CD14-positive monocyte (primary cell): ENCODE data around the gene RGS9. TPM values are rescaled to one million over a fixed set of nuclear protein-coding genes. Genes with fewer than 3 reads are reported as not detected.
"Not testable (repeated sequence)": the region's sequence is repeated elsewhere in the genome, so short reads cannot be mapped to it uniquely, and the experiment has no call there.

Source experiments
- DNase-seq, 3 donors: peaks; one replicate each; pipeline ENCODE4 v3.0.0-alpha.2; 2011 to 2022
- H2AFZ ChIP-seq: 2 replicates; pipeline ENCODE4 v1.6.0; 2012; ENCODE audit warnings: mild to moderate bottlenecking, low read depth, low read length, inconsistent platforms; ENCODE audit not compliant: insufficient read depth, poor library complexity, severe bottlenecking
- H3K27ac ChIP-seq, 2 donors: 1 replicate in 1 of 2; 2 replicates in 1 of 2; pipeline ENCODE4 v1.5.1; 2012 to 2013; ENCODE audit warnings: low read length in 2 of 2, control low read depth in 1 of 2, inconsistent platforms in 1 of 2, low read depth in 1 of 2, mild to moderate bottlenecking in 1 of 2
- H3K27me3 ChIP-seq, 2 donors: one replicate each; pipeline versions ENCODE4 v1.6.0 to v1.6.1; 2011 to 2013; ENCODE audit warnings: low read length in 2 of 2; ENCODE audit not compliant: control insufficient read depth in 2 of 2, insufficient read depth in 2 of 2
- H3K36me3 ChIP-seq, 2 donors: replicated peaks in 1 of 2; 1 replicate in 1 of 2; 2 replicates in 1 of 2; pipeline versions ENCODE4 v1.5.1 to v1.6.1; 2012 to 2013; ENCODE audit warnings: low read length in 2 of 2, control low read depth in 1 of 2, inconsistent platforms in 1 of 2, mild to moderate bottlenecking in 1 of 2; ENCODE audit not compliant: insufficient read depth in 2 of 2, control insufficient read depth in 1 of 2
- H3K4me1 ChIP-seq, 2 donors: 1 replicate in 1 of 2; 2 replicates in 1 of 2; pipeline versions ENCODE4 v1.5.1 to v1.6.1; 2012 to 2013; ENCODE audit warnings: low read length in 2 of 2, control low read depth in 1 of 2, inconsistent platforms in 1 of 2, mild to moderate bottlenecking in 1 of 2, moderate library complexity in 1 of 2; ENCODE audit not compliant: insufficient read depth in 2 of 2, control insufficient read depth in 1 of 2
- H3K4me2 ChIP-seq: replicated peaks from 2 replicates; pipeline ENCODE3; 2012; ENCODE audit warnings: low read length, moderate library complexity, mild to moderate bottlenecking; ENCODE audit not compliant: poor library complexity, severe bottlenecking; ENCODE audit errors: extremely low read depth
- H3K4me3 ChIP-seq, 3 experiments: fragments of 200-600 bp in 1 of 3; sonication (generic) in 1 of 3; replicated peaks in 1 of 3; 1 replicate in 2 of 3; 2 replicates in 1 of 3; pipeline ENCODE4 v1.5.1; 2011 to 2013; ENCODE audit warnings: low read length in 3 of 3, mild to moderate bottlenecking in 3 of 3, control low read depth in 2 of 3, low read depth in 2 of 3, inconsistent platforms in 1 of 3, moderate library complexity in 1 of 3
- H3K79me2 ChIP-seq: 2 replicates; pipeline ENCODE4 v1.6.0; 2012; ENCODE audit warnings: mild to moderate bottlenecking, control low read depth, inconsistent platforms, low read length, moderate library complexity; ENCODE audit not compliant: insufficient read depth
- H3K9ac ChIP-seq: 2 replicates; pipeline ENCODE4 v1.6.0; 2017; ENCODE audit warnings: low read length, mild to moderate bottlenecking; ENCODE audit not compliant: insufficient read depth, poor library complexity, severe bottlenecking
- H3K9me3 ChIP-seq, 2 donors: replicated peaks in 1 of 2; 1 replicate in 1 of 2; 2 replicates in 1 of 2; pipeline versions ENCODE4 v1.5.1 to v1.6.1; 2012 to 2013; ENCODE audit warnings: low read length in 2 of 2, control low read depth in 1 of 2; ENCODE audit not compliant: control insufficient read depth in 1 of 2, insufficient read depth in 1 of 2
- H4K20me1 ChIP-seq: 2 replicates; pipeline ENCODE4 v1.6.0; 2012; ENCODE audit warnings: mild to moderate bottlenecking, low read length, control low read depth, moderate library complexity; ENCODE audit not compliant: insufficient read depth
- H3K27ac Mint-ChIP-seq, 7 donors: one replicate each; pipeline ENCODE4 v1.8.0; 2020; ENCODE audit warnings: mild to moderate bottlenecking in 7 of 7, mixed read lengths in 7 of 7, moderate library complexity in 6 of 7, inconsistent platforms in 2 of 7
- H3K27me3 Mint-ChIP-seq, 3 donors: one replicate each; pipeline ENCODE4 v1.8.0; 2021 to 2022; ENCODE audit warnings: low read depth in 3 of 3, mild to moderate bottlenecking in 3 of 3, mixed read lengths in 3 of 3, moderate library complexity in 3 of 3, inconsistent platforms in 1 of 3
- H3K36me3 Mint-ChIP-seq, 2 donors: one replicate each; pipeline ENCODE4 v1.8.0; 2020; ENCODE audit warnings: mixed read lengths in 2 of 2, inconsistent platforms in 1 of 2, mild to moderate bottlenecking in 1 of 2
- H3K4me1 Mint-ChIP-seq: one replicate; pipeline ENCODE4 v1.8.0; 2020; ENCODE audit warnings: mild to moderate bottlenecking, mixed read lengths
- H3K4me3 Mint-ChIP-seq, 2 donors: one replicate each; pipeline ENCODE4 v1.8.0; 2020; ENCODE audit warnings: mild to moderate bottlenecking in 2 of 2, mixed read lengths in 2 of 2, moderate library complexity in 1 of 2
- H3K9me3 Mint-ChIP-seq, 7 donors: one replicate each; pipeline ENCODE4 v1.8.0; 2020 to 2022; ENCODE audit warnings: mixed read lengths in 7 of 7, mild to moderate bottlenecking in 6 of 7, moderate library complexity in 6 of 7, inconsistent platforms in 2 of 7
- WGBS: methylation state at CpG from one replicate; pipeline ENCODE4 v1.1.5; 2013; ENCODE audit warnings: missing lambda C conversion rate; ENCODE audit not compliant: insufficient coverage; 5-methylcytosine and 5-hydroxymethylcytosine counted together
- intact Hi-C, 2 donors: fragments of 100-400 bp; cut with micrococcal nuclease; formaldehyde crosslinking; loops; one replicate each; pipeline versions ENCODE4 v1.15.0 to v1.15.1; 2023
- polyA plus RNA-seq, 3 donors: library from polyadenylated mRNA; depleted of rRNA in 1 of 3; unstranded in 2 of 3; stranded (reverse) in 1 of 3; fragments of 300-500 nt in 2 of 3; fragments of >200 nt in 1 of 3; fragmentation: Illumina TruSeq in 2 of 3; gene quantifications; 1 replicate in 2 of 3; 2 replicates in 1 of 3; pipeline ENCODE4 v1.2.3, GENCODE V29; 2012 to 2021
- TF ChIP-seq, protein P1 (sequence below): fragments of 200-600 bp; IDR thresholded peaks from one replicate; pipeline ENCODE4 v1.8.0; 2022; ENCODE audit warnings: antibody characterized with exemption, mild to moderate bottlenecking

RGS9 gene
- polyA plus RNA-seq, 3 donors: 0.08 TPM; not detected in 2

DNA sequence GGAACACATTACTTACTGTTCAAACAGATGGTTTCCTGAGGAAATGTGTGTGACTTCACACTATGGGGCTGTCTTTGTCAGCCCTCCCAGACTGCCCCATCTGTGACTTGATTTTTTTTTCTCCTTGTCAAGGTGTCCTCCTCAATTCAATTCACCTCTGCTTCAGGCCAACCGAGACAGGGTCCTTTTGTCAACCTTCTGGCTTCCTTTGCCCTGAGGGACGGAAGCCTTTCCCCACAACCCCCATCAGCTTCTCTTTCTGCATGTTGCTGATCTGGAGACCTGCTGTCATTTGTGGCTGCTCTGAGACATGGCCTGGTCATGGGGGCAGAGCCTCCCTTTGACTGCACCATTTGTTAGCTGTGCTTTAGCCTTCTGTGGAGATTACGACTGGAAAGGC, 21.3 kb upstream of the RGS9 start:
- DNase-seq: no peak
- TF ChIP-seq, protein P1, sequence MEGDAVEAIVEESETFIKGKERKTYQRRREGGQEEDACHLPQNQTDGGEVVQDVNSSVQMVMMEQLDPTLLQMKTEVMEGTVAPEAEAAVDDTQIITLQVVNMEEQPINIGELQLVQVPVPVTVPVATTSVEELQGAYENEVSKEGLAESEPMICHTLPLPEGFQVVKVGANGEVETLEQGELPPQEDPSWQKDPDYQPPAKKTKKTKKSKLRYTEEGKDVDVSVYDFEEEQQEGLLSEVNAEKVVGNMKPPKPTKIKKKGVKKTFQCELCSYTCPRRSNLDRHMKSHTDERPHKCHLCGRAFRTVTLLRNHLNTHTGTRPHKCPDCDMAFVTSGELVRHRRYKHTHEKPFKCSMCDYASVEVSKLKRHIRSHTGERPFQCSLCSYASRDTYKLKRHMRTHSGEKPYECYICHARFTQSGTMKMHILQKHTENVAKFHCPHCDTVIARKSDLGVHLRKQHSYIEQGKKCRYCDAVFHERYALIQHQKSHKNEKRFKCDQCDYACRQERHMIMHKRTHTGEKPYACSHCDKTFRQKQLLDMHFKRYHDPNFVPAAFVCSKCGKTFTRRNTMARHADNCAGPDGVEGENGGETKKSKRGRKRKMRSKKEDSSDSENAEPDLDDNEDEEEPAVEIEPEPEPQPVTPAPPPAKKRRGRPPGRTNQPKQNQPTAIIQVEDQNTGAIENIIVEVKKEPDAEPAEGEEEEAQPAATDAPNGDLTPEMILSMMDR: no peak
- whole genome bisulfite sequencing: 19% methylated on average over 2 of the region's 3 CpGs
- Histone ChIP-seq H4K20me1 (no peaks in the 10 kb centered on the region), H3K9ac (no peak overlapping the region), H3K27ac (no peak overlapping the region), H3K9me3 (peaks cover 0 to 3% of the 10 kb centered on the region in 2 donors), H3K36me3 (no peaks in the 10 kb centered on the region), H2AFZ (peak overlapping the region; percentile 15), H3K79me2 (no peaks in the 10 kb centered on the region), H3K4me3 (no peak overlapping the region), H3K27me3 (no peaks in the 10 kb centered on the region), H3K4me2 (no peak overlapping the region), H3K4me1 (no peaks in the 10 kb centered on the region)
- Mint-ChIP-seq H3K36me3 (no peaks in the 10 kb centered on the region), H3K27me3 (peaks cover 0 to 3% (median 1%) of the 10 kb centered on the region in 3 donors), H3K4me3 (no peak overlapping the region), H3K4me1 (peaks cover 5% of the 10 kb centered on the region), H3K27ac (peak overlapping the region in 2 of 7 donors; percentile 41 to 50), H3K9me3 (peaks cover 0 to 5% (median 3%) of the 10 kb centered on the region in 7 donors)
- intact Hi-C loops: no loop called here

DNA sequence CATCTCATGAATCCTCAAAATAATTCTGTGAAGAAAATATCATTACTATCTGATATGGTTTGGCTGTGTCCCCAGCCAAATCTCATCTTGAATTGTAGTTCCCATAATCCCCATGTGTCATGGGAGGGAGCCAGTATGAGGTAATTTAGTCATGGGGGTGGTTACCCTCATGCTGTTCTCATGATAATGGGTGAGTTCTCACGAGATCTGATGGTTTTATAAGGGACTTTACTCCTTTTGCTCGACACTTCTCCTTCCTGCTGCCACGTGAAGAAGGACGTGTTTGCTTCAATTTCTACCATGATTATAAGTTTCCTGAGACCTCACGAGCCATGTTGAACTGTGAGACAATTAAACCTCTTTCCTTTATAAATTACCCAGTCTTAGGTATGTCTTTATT, 20.7 kb upstream of the RGS9 start:
- H3K27me3 Mint-ChIP-seq, H3K27ac Mint-ChIP-seq, H3K36me3 ChIP-seq, H3K79me2 ChIP-seq, intact Hi-C loops, H3K4me2 ChIP-seq, H3K9me3 ChIP-seq, H3K4me1 Mint-ChIP-seq, H3K27ac ChIP-seq, H3K4me3 Mint-ChIP-seq, H3K27me3 ChIP-seq, H3K4me1 ChIP-seq, H3K9ac ChIP-seq, H3K9me3 Mint-ChIP-seq, H3K4me3 ChIP-seq, H3K36me3 Mint-ChIP-seq, H4K20me1 ChIP-seq: not testable (repeated sequence)
- no CpG with 5 or more reads among the region's 5 CpGs for WGBS
- H2AFZ ChIP-seq: peak overlapping the region; percentile 12
- DNase-seq: peak in 1 of 3 donors; percentile 26
